GM19328 (cell line): ENCODE data around the gene EFR3B.
"Not testable (repeated sequence)": the region's sequence is repeated elsewhere in the genome, so short reads cannot be mapped to it uniquely, and the experiment has no call there.

ENCODE experiments used
- ATAC-seq: cut with Tn5 transposase; IDR thresholded peaks from one replicate; pipeline ENCODE4 v1.9.1; 2021; ENCODE audit warnings: mild to moderate bottlenecking, moderate library complexity; ENCODE audit not compliant: unreplicated experiment

EFR3B gene

DNA sequence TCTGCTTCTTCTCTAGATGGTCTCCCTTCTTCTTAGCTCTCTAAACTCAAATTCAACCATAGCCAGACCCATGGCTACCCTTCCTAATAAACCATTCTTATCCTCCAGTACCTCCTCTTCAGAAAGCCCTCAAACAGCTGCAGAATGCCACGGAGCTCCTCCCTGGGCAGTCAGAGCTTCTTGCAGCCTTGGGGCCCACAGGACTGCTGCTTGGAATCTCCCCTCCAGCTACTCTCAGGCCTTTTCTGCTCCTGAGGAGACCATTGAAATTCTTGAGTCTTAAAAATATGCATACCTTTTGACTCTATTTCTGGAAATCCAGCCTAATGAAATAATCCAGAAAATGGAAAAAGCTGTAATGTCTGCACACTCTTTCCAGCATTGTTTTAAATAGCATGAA lies 30.7 kb downstream of the EFR3B start:
- no peak for ATAC-seq

DNA sequence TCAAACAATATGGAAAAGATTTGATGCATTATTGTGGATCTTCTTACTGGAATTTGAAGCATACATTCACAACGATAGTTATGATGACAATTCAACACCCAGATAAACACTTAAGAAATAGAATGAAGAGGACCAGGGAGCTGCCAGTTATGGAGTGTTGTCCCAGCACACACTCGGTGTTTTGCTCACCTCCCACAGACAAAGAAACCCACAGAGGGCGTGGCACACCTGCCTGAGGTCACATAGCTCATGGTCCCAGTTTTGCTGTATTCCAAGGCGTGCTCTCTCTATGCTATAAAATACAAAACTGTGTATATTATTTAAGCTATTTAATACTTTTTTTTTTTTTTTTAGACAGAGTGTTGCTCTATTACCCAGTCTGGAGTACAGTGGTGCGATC lies 31.1 kb downstream of the EFR3B start:
- no peak for ATAC-seq

DNA sequence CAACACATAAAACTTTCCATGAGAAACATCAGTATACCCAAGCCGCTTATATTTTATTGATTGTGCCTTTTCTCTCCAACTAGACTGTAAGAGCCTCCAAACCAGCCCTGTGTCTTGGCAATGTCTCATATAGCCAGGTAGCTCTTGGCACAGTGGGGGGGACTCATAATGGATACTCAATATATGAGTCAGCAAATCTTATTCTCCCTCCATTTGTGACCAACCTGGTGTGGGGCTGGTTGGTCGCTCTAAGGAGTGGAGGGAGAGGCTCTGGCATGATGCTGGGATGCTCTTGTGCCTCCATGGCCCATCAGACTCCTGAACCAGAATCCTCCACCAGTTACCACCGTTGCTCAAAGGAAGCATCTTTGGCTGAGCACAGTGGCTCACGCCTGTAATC lies 32.0 kb downstream of the EFR3B start:
- ATAC-seq: no peak

DNA sequence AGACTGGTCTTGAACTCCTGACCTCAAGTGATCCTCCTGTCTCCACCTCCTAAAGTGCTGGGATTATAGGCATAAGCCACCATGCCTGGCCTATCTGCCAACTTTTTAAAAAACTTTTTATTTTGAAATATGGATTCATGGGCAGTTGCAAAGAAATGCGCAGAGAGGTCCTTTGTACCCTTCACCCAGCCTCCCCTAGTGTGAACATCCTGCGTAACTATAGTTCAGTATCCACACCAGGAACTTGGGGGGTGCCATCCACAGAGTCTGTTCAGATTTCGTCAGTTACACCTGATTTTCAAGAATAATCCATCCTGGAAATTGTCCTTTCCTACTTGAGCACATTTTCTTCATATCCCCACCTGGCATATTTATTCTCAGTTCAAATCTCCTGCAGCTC lies 33.0 kb downstream of the EFR3B start:
- no peak for ATAC-seq

DNA sequence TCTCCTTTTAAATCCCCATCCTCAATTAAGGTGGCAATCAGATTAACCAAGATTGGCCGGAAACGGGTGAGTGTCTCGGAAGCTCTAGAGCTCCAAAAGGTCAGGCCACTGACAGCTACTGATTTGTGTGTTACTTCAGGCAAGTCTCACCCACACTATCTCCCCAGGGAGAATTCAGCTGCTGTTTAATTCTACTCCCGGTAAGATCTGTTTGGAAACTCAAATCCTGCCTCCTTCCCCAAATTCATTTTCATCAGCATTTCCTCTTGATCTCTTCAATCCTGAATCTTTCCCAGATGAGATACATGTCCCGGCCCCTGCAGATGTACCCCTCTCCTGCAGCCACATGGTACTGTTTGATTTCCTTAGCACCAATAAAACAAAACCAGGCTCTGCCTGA lies 34.9 kb downstream of the EFR3B start:
- no peak for ATAC-seq

DNA sequence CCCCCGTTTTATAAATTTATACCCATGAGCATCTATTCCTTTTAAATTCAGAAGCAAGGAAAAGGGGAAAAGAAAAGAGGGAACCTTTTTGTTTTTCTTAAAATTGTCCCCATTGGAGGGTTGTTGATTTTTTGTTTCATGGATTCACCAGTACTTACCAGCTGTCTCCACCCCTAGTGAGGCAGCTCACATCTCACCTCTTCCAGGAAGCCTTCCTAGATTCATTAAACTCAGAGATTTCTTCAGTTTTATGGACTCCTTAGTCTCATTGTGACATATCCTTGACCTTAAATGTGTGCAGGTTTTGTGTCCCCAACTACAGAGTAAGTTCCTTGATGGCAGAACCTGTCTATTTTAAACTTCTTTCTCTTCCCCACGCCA lies 35.9 kb downstream of the EFR3B start:
- no peak for ATAC-seq

DNA sequence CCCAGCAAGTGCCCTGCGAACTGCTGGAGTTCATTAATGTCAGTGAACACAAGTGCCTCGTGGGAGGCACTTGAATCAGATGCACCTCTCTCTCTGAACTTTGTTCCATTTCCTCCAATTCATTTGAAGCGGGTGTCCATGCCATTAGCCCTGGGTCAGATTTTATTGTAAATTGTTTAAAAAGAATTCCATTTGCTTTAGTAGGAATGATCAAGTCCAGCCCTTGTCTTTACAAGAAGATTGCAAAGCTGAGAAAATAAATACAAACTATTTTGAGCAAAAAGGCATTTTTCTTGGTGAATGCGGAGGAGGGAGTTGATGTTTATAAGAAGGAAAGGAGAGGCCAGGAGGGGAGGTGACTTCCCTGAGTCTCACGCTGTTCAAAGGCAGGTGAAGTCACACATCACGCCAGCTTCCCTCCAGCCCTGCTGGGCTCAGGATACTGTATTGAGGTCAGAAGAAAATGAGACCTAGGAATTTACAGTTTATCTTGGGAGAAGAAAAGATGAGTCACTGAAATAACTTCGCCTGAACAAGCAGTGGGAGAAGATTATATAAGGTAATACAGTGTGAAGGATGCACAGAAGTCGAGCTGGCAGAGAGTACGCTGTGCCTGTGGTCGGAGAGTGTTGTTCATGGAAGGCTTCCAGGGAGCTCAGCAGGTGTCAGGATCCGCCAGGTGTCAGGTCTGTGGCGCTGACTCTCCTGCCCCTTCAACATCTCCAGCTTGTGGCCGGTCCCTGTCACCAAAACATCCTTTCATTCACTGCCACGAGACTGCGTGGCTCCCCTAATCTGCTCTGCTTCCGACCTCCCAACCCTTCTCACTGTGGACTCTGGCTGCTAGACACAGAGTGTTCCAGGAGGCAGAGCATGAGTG lies 36.5 kb downstream of the EFR3B start:
- no peak for ATAC-seq

DNA sequence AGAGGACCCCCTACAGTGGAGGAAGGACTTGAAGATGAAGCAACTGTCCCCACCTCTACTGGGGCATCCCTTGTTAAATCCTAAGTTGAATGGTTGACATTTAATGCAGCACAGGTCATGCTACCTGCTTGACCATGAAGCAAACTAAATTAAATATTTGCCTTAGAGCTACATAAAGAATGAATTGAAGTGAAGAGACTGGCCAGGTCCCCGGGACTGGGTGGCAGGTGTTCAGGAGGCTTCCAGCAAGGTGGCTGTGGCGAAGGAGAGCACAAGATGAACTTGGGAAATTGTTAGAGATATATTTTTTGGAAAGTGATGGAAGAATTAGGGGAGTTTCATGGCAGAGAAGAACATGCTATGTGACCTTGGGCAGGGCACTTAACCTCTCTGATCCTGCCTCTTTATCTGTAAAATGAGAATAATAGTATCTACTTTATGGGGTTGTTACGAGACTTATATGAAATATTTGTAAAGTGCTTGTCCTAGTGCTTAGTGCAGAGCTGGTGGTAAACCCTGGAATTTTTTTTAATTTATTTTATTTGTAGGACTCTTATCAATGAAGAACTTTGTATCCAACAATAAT lies 37.3 kb downstream of the EFR3B start:
- no peak for ATAC-seq

DNA sequence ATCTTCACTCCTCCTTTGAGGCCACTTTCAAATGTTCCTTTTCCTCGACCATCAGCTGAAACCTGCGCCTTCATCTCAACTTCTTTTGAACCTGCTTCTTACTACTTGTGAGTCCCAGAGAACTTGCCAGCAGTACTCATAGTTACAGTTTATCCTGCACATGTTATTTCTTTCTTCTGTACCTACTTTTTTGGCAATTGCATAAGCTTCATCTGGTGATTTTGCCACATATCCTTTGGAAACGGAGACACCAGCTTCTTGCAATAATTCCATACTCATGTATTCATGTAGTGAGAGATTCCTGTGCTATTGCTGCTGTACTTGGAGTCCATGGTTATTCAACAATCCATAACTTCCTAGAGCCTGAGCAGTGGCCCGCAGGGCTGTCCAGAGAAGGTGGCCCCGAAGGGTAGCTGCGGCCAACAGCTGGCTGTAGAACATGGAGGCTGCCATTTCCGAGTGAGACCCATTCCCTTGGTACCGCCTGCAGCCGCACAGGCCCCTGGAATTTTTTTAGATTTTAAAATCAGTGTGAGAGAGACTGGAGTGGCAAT lies 39.4 kb downstream of the EFR3B start:
- no peak for ATAC-seq

DNA sequence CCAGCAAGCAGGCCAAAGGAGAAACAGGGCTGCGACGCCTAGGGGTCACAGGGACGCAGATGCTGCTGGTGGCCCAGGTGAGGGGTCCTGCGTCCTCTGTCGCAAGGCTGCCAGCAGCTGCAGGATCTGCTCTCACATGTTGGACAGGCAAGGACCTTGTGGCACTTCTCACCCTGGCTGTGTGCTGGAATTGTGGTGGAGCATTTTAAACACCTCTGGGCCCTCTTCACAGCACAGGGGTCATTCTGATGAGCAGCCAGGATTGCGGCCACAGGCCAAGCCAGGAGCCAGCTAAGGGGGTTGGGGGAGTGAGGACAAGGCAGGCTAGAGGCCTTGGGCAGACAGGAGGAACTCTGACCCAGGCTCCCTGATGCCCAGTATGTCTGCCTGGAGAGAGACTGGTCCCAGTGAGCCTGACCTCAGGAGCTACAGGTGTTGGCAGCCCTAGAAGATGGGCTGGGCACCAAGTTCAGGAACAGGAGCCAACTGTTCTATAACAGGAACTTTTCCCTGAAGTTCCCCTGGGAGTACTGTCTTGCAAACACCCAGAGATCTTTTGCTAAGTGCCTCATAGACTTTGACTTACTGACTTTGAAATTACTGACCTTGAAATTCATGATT lies 40.2 kb downstream of the EFR3B start:
- no peak for ATAC-seq

DNA sequence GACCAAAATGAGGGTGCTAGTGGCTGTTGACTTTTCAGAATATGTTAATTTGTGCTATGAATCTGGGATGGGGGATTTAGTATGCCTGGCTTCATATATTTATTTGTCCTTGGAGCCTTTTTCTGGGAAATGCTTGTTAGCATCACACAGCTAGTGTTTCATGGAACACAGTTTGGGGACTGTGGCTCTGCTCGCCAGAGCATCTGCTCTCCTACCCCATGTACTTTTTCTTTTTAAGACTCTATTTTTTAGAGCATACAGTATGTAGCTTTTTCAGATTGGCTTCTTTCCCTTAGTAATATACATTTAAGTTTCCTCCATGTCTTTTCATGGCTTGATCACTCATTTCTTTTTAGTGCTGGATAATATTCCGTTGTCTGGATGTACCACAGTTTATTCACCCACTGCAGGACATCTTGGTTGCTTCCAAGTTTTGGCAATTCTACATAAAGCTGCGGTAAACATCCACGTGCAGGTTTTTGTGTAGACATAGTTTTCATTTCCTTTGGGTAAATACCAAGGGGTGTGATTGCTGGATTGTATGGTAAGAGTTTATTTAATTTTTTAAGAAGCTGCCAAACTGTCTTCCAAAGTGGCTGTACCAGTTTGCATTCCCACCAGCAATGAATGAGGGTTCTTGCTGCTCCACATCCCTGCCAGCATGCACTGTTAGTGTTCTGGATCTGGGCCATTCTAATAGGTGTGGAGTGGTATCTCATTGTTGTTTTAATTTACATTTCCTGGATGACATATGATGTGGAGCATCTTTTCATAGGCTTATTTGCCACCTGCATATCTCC lies 44.1 kb downstream of the EFR3B start:
- ATAC-seq: no peak

DNA sequence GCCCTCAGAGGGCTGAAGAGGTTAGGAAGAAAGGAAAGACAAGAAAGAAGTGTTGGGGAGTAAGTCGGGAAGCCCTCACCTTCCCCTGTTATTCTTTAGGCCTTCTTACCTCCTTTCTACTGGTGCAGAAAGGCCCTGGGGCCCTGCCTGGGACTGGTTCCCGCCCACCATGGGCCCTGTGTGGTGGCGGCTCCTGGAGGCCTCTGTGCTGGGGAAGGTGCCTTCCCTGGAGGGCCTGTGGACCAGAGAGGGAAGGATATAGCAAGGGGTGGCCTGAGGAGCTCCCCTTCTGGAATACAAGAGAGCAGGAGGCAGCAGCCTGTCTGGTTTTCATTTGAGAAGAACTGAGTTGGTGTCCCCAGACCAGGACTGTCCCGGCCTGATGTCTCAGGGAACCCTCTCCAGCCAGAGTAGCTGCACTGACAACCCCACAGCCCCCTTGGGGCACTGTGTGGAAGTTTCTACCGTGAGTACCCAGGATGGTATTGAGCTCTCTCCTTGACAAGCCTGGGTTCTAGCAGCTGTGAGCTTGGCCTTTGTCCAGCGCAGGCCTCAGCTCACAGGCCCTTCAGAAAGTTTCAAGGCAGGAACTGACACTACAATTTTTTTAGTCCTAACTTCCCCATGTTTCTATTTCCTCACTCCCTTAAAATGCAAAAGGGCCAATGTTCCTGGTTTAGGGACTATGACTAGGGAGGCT lies 47.1 kb downstream of the EFR3B start:
- no peak for ATAC-seq

DNA sequence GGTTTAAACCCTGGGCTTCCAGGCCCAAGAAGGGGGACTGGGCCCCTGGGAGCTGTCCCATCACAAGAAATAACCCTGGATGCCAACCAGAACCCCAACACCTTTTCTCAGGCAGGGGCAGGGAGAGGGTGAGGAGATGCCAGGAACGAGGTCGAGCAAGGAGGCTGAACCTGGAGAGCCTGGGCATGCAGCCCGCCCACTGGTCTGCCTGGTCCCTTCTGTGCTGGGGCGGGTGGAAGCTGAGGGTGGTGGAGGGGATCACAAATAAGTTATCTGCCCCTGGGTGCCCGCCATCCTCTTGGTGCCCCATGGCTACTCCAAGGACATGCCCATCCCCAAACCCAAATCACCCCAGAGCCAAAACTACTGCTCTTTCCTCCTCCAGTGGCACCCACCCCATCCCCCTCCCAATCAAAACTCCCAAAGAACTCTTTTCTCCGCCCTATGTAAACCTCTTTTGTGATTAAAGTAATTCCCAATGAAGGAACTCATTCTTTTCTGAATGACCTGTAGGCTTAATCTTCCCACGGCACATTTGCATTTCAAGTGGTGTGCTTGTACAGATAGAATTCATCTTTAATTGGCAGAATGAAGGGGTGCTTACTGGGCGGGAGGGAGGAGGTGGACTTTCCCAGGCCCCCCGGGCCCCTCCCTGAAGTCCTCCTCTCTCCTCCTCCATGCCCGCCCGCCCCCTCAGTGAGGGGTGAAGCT lies 47.9 kb downstream of the EFR3B start:
- ATAC-seq: no peak

DNA sequence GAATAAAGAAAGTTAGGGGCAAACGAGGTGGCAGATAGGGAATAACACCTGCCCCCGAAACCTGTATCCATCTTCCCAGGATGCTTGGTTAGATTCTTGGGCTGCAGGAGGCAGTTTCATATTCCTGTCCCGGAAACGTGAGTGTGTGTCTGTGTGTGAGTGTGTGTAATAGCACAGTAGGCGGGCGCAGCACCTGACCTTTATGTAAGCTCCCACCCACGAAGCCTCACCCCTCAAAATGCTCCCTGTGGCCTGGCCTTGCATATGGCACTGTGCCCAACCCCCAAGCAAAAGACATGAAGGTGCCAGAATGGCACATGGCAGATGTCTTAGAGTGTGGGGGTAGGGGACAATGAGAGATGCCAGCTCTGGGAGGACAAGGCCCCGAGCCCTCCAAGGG lies 48.9 kb downstream of the EFR3B start:
- no peak for ATAC-seq

DNA sequence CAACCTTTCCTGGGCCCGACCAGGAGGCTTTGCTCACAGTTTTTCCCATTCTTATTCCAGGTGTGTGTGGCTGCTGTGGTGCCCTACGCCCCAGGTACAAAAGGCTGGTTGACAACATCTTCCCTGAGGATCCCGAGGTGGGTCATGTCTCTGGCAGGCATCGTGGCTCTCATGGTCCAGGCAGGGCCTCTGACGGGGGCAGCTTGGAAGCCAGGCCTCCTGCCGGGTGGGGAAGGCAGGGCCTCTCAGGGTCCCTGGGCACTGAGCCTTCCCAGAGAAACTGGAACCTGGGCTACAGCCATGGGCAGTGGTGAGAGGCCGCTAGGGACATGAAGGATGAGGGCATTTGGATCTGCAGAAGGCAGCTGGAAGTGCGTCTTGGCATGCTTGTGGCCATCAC lies 49.4 kb downstream of the EFR3B start:
- no peak for ATAC-seq

DNA sequence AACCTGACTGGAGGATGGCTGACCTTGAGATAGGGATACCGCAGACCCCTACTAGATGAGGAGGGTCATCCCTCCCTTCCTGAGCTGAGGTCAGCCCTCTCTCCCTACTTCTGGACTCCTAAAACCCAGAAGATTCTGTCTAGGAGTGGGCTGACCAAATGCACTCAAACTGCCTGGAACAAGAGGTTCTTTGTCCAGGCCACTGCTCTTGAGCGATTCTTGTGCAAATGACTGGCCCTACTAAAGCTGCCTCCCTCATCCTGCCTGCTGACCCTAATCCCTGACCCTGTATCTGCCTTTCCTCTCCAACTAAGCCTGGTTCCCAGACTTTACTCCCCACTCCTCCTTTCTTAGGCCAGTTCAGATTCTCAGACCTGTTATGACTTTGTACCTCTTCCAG lies 56.2 kb downstream of the EFR3B start:
- no peak for ATAC-seq

DNA sequence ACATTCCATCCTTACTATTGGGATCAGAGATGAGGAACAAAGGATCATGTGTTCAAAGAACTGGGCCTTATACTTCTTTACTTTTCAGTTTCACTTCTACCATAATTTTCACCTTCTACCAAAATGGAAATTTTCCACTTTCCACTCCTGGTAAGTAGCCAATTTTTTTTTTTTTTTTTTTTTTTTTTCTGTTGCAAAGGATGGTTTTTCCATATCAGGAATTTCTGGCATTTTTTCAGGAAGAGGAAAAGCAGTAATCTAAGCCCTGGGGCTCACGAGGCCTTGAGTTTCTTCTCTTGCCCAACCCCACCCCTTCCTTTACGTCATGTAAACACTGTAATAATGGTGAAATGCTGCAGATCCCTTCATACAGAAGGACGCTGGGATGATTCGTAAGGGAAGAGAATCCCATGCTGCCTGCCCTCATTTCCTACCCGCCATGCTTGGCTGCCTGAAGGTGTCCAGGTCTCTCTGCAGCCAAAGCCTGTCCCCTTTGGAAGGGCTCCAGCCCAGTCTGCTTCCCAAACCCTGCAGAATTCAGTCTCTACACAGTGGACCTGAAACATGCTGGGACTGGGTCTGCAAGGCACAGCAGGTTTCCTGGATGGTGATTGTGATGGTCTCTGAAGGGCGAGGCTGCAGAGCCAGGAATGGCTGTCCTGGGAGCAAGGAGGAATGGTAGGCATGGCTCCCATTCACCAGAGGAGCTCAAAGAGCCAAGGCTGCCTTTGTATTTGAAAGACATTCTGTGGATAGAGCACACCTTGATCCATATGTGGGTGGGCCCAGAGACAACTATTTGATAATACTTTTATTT lies 57.0 kb downstream of the EFR3B start:
- ATAC-seq: no peak

DNA sequence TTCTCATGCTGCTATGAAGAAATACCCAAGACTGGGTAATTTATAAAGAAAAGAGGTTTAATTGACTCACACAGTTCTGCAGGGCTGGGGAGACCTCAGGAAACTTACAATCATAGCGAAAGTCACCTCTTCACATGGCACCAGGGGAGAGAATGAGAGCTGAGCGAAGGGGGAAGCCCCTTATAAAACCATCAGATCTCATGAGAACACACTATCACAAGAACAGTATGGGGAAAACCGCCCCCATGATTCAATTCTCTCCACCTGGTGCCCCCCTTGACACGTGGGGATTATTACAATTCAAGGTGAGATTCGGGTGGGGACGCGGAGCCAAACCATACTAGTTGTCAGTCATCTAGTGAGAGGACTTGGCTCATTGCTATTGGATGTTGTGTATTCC lies 60.5 kb downstream of the EFR3B start:
- ATAC-seq: not testable (repeated sequence)

DNA sequence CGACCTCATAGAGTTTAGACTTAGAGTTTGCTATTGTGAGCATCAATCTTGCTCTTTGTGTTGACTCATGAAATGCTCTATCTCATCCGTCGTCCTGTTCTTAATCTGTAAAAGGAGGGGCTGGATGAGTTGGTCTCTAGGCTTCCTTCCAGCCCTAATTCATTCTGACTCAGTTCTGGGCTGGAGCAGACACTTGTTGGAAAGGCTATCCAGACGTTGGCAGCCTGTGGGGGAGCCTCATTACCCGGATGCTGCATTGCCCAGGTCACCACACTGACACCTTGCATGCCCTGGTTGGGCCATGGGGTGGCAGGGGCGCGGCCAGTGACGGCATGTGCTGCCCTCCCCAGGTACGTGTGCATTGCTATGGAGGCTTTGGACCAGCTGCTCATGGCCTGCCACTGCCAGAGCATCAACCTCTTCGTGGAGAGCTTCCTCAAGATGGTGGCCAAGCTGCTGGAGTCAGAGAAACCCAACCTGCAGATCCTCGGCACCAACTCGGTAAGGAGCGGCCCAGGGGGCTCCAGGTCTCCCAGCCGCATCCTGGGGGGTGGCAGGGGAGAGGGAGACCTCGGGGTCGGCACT lies 61.5 kb downstream of the EFR3B start:
- no peak for ATAC-seq
